CD4-positive, alpha-beta memory T cell (primary cell): ENCODE data around the gene CBX2. TPM values are rescaled to one million over a fixed set of nuclear protein-coding genes. Genes with fewer than 3 reads are reported as not detected.
A peak's percentile ranks its signal among the peaks of the same experiment; 100 is the strongest.

Experiments
- CTCF ChIA-PET: fragments of 350-600 bp; sonication (Branson Sonifier 250); formaldehyde crosslinking; loops from one replicate; lab custom pipeline; 2021; ENCODE audit warnings: inconsistent platforms; ENCODE audit not compliant: partially characterized antibody; lab: Charles Lee
- POLR2A ChIA-PET: fragments of 350-600 bp; sonication (Branson Sonifier 250); formaldehyde crosslinking; loops from one replicate; lab custom pipeline; 2021; ENCODE audit not compliant: partially characterized antibody; lab: Charles Lee
- DNase-seq, 5 donors: peaks; one replicate each; pipeline versions ENCODE4 v3.0.0 to v3.0.0-alpha.2; 2020 to 2022; ENCODE audit warnings: mixed read lengths in 1 of 5
- H3K27ac ChIP-seq: one replicate; pipeline ENCODE4 v1.7.0; 2013; ENCODE audit warnings: low read depth, low read length
- H3K27me3 ChIP-seq: 2 replicates; pipeline ENCODE4 v1.7.0; 2013; ENCODE audit warnings: mild to moderate bottlenecking, low read length, moderate library complexity; ENCODE audit not compliant: insufficient read depth
- H3K36me3 ChIP-seq: 2 replicates; pipeline ENCODE4 v1.7.0; 2013; ENCODE audit warnings: mild to moderate bottlenecking, low read length, moderate library complexity; ENCODE audit not compliant: insufficient read depth
- H3K4me1 ChIP-seq: 2 replicates; pipeline ENCODE4 v1.7.0; 2013; ENCODE audit warnings: mild to moderate bottlenecking, low read length, moderate library complexity; ENCODE audit not compliant: insufficient read depth
- H3K4me3 ChIP-seq, 2 donors: one replicate each; pipeline ENCODE4 v1.7.0; 2013; ENCODE audit warnings: low read length in 2 of 2, mild to moderate bottlenecking in 1 of 2
- H3K9me3 ChIP-seq, 2 donors: one replicate each; pipeline ENCODE4 v1.7.0; 2013; ENCODE audit warnings: low read length in 2 of 2, control low read depth in 1 of 2; ENCODE audit not compliant: control insufficient read depth in 1 of 2
- H3K27ac Mint-ChIP-seq, 7 donors: one replicate each; pipeline ENCODE4 v1.8.0; 2020 to 2021; ENCODE audit warnings: mixed read lengths in 7 of 7, mild to moderate bottlenecking in 6 of 7, inconsistent platforms in 3 of 7, moderate library complexity in 3 of 7
- H3K27me3 Mint-ChIP-seq, 2 donors: one replicate each; pipeline ENCODE4 v1.8.0; 2020 to 2021; ENCODE audit warnings: mixed read lengths in 2 of 2
- H3K36me3 Mint-ChIP-seq, 2 donors: one replicate each; pipeline ENCODE4 v1.8.0; 2020 to 2021; ENCODE audit warnings: mixed read lengths in 2 of 2, inconsistent platforms in 1 of 2, mild to moderate bottlenecking in 1 of 2
- H3K4me1 Mint-ChIP-seq, 4 donors: one replicate each; pipeline ENCODE4 v1.8.0; 2020 to 2021; ENCODE audit warnings: mixed read lengths in 4 of 4, mild to moderate bottlenecking in 1 of 4
- H3K4me3 Mint-ChIP-seq, 8 donors: one replicate each; pipeline ENCODE4 v1.8.0; 2020 to 2021; ENCODE audit warnings: mixed read lengths in 8 of 8, mild to moderate bottlenecking in 7 of 8, moderate library complexity in 6 of 8, inconsistent platforms in 3 of 8
- H3K9me3 Mint-ChIP-seq, 8 donors: one replicate each; pipeline ENCODE4 v1.8.0; 2020 to 2021; ENCODE audit warnings: mixed read lengths in 8 of 8, mild to moderate bottlenecking in 5 of 8, inconsistent platforms in 3 of 8, moderate library complexity in 1 of 8
- intact Hi-C: fragments of 100-400 bp; cut with micrococcal nuclease; formaldehyde crosslinking; loops from one replicate; pipeline ENCODE4 v1.15.1; 2023
- polyA plus RNA-seq, 2 donors: library from polyadenylated mRNA; unstranded; fragments of 300-500 nt; fragmentation: Illumina TruSeq; gene quantifications; one replicate each; pipeline ENCODE4 v1.2.3, GENCODE V29; 2021
- total RNA-seq, 2 experiments: library from RNA; stranded (reverse); gene quantifications; one replicate each; pipeline ENCODE4 v1.2.3, GENCODE V29; 2021

Gene CBX2
- total and polyA plus RNA-seq, 4 experiments from 2014 or later = 0.06 to 0.44 TPM; not detected in 2

DNA sequence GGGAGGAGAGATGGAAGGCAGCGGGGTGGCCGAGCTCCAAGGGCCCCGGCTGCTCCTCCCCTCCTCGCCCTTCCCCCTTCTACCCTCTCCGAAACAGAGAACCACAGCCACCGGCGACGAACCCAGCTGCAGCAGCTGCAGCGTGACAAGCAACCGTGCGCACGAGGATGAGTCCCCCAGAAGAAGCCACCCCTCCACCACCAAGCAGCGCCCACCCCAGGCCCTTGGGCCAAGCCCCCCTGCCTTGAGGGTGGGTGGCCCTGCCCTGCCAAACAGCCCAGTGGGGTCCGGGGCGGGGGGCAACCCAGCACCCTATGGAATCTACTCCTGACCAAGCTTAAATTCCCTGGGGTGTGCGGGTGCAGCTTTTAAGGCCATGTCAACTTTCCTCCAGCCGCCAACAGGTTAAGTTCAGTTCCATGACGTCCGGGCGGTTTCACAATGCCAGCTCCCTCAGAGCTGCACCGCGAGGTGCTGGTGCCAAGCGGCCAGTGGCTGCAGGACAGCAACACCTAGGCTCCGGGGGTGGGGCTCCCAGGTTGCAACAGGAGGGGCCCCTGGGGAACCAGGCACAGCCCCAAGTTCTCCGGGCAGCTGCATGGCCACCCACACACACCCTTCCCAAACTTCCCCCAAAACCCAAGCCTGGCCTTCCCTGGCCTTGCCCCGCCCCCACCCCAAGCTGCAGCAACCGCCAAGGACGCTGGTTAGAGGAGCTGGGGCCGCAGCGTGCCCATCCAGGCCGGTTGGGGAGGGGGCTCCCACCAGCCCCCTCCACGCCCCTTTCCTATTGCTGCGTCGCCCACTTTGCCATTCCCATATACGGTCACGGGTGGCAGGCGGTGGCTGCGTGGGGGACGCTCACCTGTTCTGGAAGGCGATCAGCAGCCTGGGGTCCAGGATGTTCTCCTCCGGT is 59.3 kb downstream of the CBX2 start:
- Mint-ChIP-seq H3K36me3 (peaks cover 21 to 22% of the 10 kb centered on the region in 2 donors), H3K4me1 (peaks cover 12 to 60% (median 36%) of the 10 kb centered on the region in 4 donors), H3K4me3 (peak overlapping the region; percentile 91 to 97 (median 96)), H3K27me3 (peaks cover 3 to 5% of the 10 kb centered on the region in 2 donors), H3K9me3 (peaks cover 0 to 7% (median 0%) of the 10 kb centered on the region in 8 donors), H3K27ac (peak overlapping the region in 6 of 7 donors; percentile 31 to 98 (median 94))
- peak overlapping the region; percentile 52 for H3K27ac ChIP-seq
- H3K4me1 ChIP-seq = peaks cover 58% of the 10 kb centered on the region
- CTCF ChIA-PET = interaction anchor here (0.9 to 1.1 kb wide), 2 partner anchors 20 to 40 kb away, joined by 3 to 4 read pairs; partner anchors contain the start of gene CBX8
- peaks cover 16% of the 10 kb centered on the region for H3K36me3 ChIP-seq
- peak overlapping the region; percentile 89 to 99 for H3K4me3 ChIP-seq
- H3K9me3 ChIP-seq = no peaks in the 10 kb centered on the region
- intact Hi-C loops = no loop called here
- peak in 2 of 5 donors; percentile 42 to 68 for DNase-seq
- peaks cover 24% of the 10 kb centered on the region for H3K27me3 ChIP-seq
- POLR2A ChIA-PET = interaction anchor here (0.7 to 16.4 kb wide), 5 partner anchors 13 to 160 kb away, joined by 3 to 503 read pairs (median 3); partner anchors contain the start of gene CBX8

Other genes with a start within 250 kb of the CBX2 start
- not detected for gene RBFOX3, start 167.1 kb upstream of the CBX2 start, total RNA-seq
- under 1 TPM in 1 of 2 donors, not detected in 1; 0.15 TPM for gene RBFOX3, start 167.1 kb upstream of the CBX2 start, polyA plus RNA-seq
- under 1 TPM in 1 of 2 experiments, not detected in 1; 0.20 TPM for gene ENPP7, start 47.2 kb upstream of the CBX2 start, total RNA-seq
- gene ENPP7, start 47.2 kb upstream of the CBX2 start, polyA plus RNA-seq = under 1 TPM in 1 of 2 donors, not detected in 1; 0.15 TPM
- 1 to 10 TPM; 2.8 to 4.1 TPM for gene CBX8, start 18.9 kb downstream of the CBX2 start, total RNA-seq
- gene CBX8, start 18.9 kb downstream of the CBX2 start, polyA plus RNA-seq = under 1 TPM; 0.29 to 0.34 TPM
- 10 to 100 TPM; 64.7 to 65.7 TPM for gene CBX4, start 61.3 kb downstream of the CBX2 start, total RNA-seq
- 1 to 10 TPM; 1.2 to 9.7 TPM for gene CBX4, start 61.3 kb downstream of the CBX2 start, polyA plus RNA-seq